Measurements from ENCODE around the gene AJM1. TPM values are rescaled to one million over a fixed set of nuclear protein-coding genes. Genes with fewer than 3 reads are reported as not detected.
A peak's percentile ranks its signal among the peaks of the same experiment; 100 is the strongest.

AJM1 gene
- total and polyA plus RNA-seq, 2 of the 8 experiments (the other 6 are each of a cell fraction or from before 2014, with no cell fraction given) = 0.12 to 0.97 TPM

- peak overlapping the region in 3 of 4 experiments; percentile 20 to 41 (median 34); a peak in 4 of 7 replicates for H3K9ac ChIP-seq (replicated peaks in 1 of 4; ENCODE audit: extremely low read depth in 1 of 4, low read depth in 3 of 4, low read length in 3 of 4)
- no peak overlapping the region for H3K56ac ChIP-seq (replicated peaks; ENCODE audit: insufficient read length, low read depth, low read length)
- no peaks in the 10 kb centered on the region for H3K27me3 ChIP-seq (replicated peaks in 1 of 4; ENCODE audit: control insufficient read depth in 3 of 4, extremely low read depth in 1 of 4, insufficient read depth in 3 of 4, low read length in 3 of 4)
- no peak overlapping the region for H2AFZ ChIP-seq (ENCODE audit: low read length)
- no peak overlapping the region for H3K18ac ChIP-seq (ENCODE audit: extremely low read depth, low read length)
- WGBS, 2 experiments (ENCODE audit: extremely low coverage in 1 of 2, insufficient coverage in 1 of 2, insufficient read length in 1 of 2, insufficient replicate concordance in 2 of 2, low coverage in 1 of 2, low lambda C conversion rate in 2 of 2, missing lambda C conversion rate in 1 of 2) = 81% methylated on average over 7 of the region's 11 CpGs; no CpG with 5 or more reads in 1 of the 2 experiments
- H4K91ac ChIP-seq (replicated peaks; ENCODE audit: insufficient read length, low read length) = no peak overlapping the region
- H2BK15ac ChIP-seq (ENCODE audit: low read length) = no peak overlapping the region
- no peak overlapping the region for H2BK20ac ChIP-seq (ENCODE audit: low read length)
- peaks cover 10% of the 10 kb centered on the region for H3K79me1 ChIP-seq (ENCODE audit: low read depth, low read length)
- H4K20me1 ChIP-seq (replicated peaks in 1 of 2; ENCODE audit: control insufficient read depth in 1 of 2, insufficient read depth in 2 of 2, low read length in 2 of 2) = peaks cover 7 to 36% of the 10 kb centered on the region in 2 experiments
- peak overlapping the region; percentile 41 to 99 (median 69) for H3K4me3 ChIP-seq (ENCODE audit: extremely low read depth in 1 of 4, insufficient read depth in 2 of 4, low read depth in 3 of 4, low read length in 4 of 4)
- no peak for TF ChIP-seq POLR2AphosphoS5 (IDR thresholded peaks at IDR 0.05; ENCODE audit: low read depth, low read length)
- TF ChIP-seq CBX5 (IDR thresholded peaks at IDR 0.05; ENCODE audit: low read depth, low read length) = no peak
- TF ChIP-seq, protein P1, sequence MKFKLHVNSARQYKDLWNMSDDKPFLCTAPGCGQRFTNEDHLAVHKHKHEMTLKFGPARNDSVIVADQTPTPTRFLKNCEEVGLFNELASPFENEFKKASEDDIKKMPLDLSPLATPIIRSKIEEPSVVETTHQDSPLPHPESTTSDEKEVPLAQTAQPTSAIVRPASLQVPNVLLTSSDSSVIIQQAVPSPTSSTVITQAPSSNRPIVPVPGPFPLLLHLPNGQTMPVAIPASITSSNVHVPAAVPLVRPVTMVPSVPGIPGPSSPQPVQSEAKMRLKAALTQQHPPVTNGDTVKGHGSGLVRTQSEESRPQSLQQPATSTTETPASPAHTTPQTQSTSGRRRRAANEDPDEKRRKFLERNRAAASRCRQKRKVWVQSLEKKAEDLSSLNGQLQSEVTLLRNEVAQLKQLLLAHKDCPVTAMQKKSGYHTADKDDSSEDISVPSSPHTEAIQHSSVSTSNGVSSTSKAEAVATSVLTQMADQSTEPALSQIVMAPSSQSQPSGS (IDR thresholded peaks at IDR 0.05; ENCODE audit: low read length) = no peak
- TF ChIP-seq RNF2 (IDR thresholded peaks at IDR 0.05; ENCODE audit: borderline replicate concordance, low read depth, low read length, missing control alignments, poor library complexity, severe bottlenecking) = no peak
- TF ChIP-seq ZNF274 (IDR thresholded peaks at IDR 0.05; ENCODE audit: borderline replicate concordance, extremely low read depth, low read length) = no peak
- TF ChIP-seq SIX5 (IDR thresholded peaks at IDR 0.05; ENCODE audit: low read depth, low read length) = no peak
- TF ChIP-seq PHF8 (conservative IDR thresholded peaks at IDR 0.05; ENCODE audit: low read depth, low read length) = no peak
- no peak for TF ChIP-seq EZH2 (IDR thresholded peaks at IDR 0.05; ENCODE audit: low read depth, low read length, severe bottlenecking)
- TF ChIP-seq SP1 (IDR thresholded peaks at IDR 0.05; ENCODE audit: low read depth, low read length) = no peak
- no peak overlapping the region for H3K23ac ChIP-seq (ENCODE audit: insufficient read length)
- peaks cover 0 to 6% (median 5%) of the 10 kb centered on the region in 4 experiments; a peak in 5 of 7 replicates for H3K4me1 ChIP-seq (replicated peaks in 1 of 4; ENCODE audit: control insufficient read depth in 3 of 4, insufficient read depth in 4 of 4, low read length in 3 of 4)
- DNase-seq (ENCODE audit: low read depth in 1 of 2, low spot score in 2 of 2) (no peak), FAIRE-seq (no peak)
- H3K14ac ChIP-seq (ENCODE audit: insufficient read length) = no peak overlapping the region
- H2BK120ac ChIP-seq (replicated peaks; ENCODE audit: low read depth, low read length) = no peak overlapping the region
- H2AK5ac ChIP-seq (ENCODE audit: low read depth, low read length) = no peak overlapping the region
- no peak overlapping the region for H2BK12ac ChIP-seq (ENCODE audit: low read depth, low read length)
- peaks cover 16 to 17% of the 10 kb centered on the region in 2 experiments; a peak in 3 of 4 replicates for H3K9me3 ChIP-seq (ENCODE audit: insufficient read depth in 2 of 2, low read depth in 1 of 2, low read length in 1 of 2)
- no peak overlapping the region for H2BK5ac ChIP-seq (ENCODE audit: low read depth, low read length)
- CTCF ChIA-PET (ENCODE audit: partially characterized antibody) = interaction anchor here (1.0 kb wide), 1 partner anchor 67 kb away, joined by 3 read pairs; no protein-coding TSS in a partner anchor
- no peak overlapping the region for H4K5ac ChIP-seq (ENCODE audit: insufficient read length, low read depth, low read length)
- H3K4me2 ChIP-seq (ENCODE audit: insufficient read depth in 1 of 2, low read depth in 2 of 2, low read length in 2 of 2) = peak overlapping the region; percentile 76 to 79
- no peak overlapping the region; the same call in 1 of the 2 replicates for H4K8ac ChIP-seq (ENCODE audit: extremely low read depth, insufficient read depth, low read length)
- peaks cover 11 to 34% (median 27%) of the 10 kb centered on the region in 4 experiments for H3K36me3 ChIP-seq (ENCODE audit: control insufficient read depth in 2 of 4, insufficient read depth in 4 of 4, low read length in 3 of 4)
- H3K23me2 ChIP-seq (ENCODE audit: low read depth, low read length) = peaks cover 5% of the 10 kb centered on the region; the same call in 1 of the 2 replicates
- POLR2A ChIA-PET (ENCODE audit: partially characterized antibody) = interaction anchor here (1.1 to 16.2 kb wide), 4 partner anchors 9 to 26 kb away, joined by 4 to 248 read pairs (median 10); partner anchors contain the start of genes AJM1 and MAMDC4
- H3K79me2 ChIP-seq (ENCODE audit: control insufficient read depth in 1 of 2, insufficient read depth in 2 of 2, low read length in 2 of 2) = peaks cover 5 to 17% of the 10 kb centered on the region in 2 experiments; a peak in 3 of 4 replicates
- H3K4ac ChIP-seq (replicated peaks; ENCODE audit: insufficient read length, low read depth, low read length) = no peak overlapping the region
- no peak overlapping the region; the same call in 1 of the 2 replicates for H3K27ac ChIP-seq (ENCODE audit: low read depth, low read length)
These were observed 22.9 kb downstream of the AJM1 start for GRCh38 chr9:136865041-136865767.

All from H1 (cell line).